Liver (tissue), 9 donors: ENCODE results near the gene CYP39A1. TPM values are rescaled to one million over a fixed set of nuclear protein-coding genes. Genes with fewer than 3 reads are reported as not detected.

Experiments used
- DNase-seq: peaks from one replicate; pipeline ENCODE4 v3.0.0-alpha.2; 2017; ENCODE audit warnings: low spot score
- H3K27ac ChIP-seq, 2 donors: one replicate each; pipeline ENCODE4 v1.7.0; 2013; ENCODE audit warnings: inconsistent platforms in 2 of 2, low read length in 2 of 2, control low read depth in 1 of 2, low read depth in 1 of 2, mild to moderate bottlenecking in 1 of 2
- H3K27me3 ChIP-seq, 4 donors: one replicate each; pipeline versions ENCODE4 v1.6.1 to v1.7.0; 2013; ENCODE audit warnings: low read length in 3 of 4, inconsistent platforms in 1 of 4, mild to moderate bottlenecking in 1 of 4, moderate library complexity in 1 of 4; ENCODE audit not compliant: control insufficient read depth in 4 of 4, insufficient read depth in 4 of 4
- H3K36me3 ChIP-seq, 4 donors: one replicate each; pipeline versions ENCODE4 v1.6.1 to v1.7.0; 2013; ENCODE audit warnings: low read length in 3 of 4, mild to moderate bottlenecking in 3 of 4, low read depth in 1 of 4, moderate library complexity in 1 of 4; ENCODE audit not compliant: control insufficient read depth in 4 of 4, insufficient read depth in 3 of 4
- H3K4me1 ChIP-seq, 4 donors: one replicate each; pipeline versions ENCODE4 v1.6.1 to v1.7.0; 2013; ENCODE audit warnings: low read length in 3 of 4, mild to moderate bottlenecking in 3 of 4, moderate library complexity in 1 of 4; ENCODE audit not compliant: control insufficient read depth in 4 of 4, insufficient read depth in 4 of 4
- H3K4me3 ChIP-seq, 3 donors: one replicate each; pipeline versions ENCODE4 v1.6.1 to v1.7.0; 2013; ENCODE audit warnings: low read length in 3 of 3, control low read depth in 1 of 3, low read depth in 1 of 3, mild to moderate bottlenecking in 1 of 3
- H3K9ac ChIP-seq, 2 donors: one replicate each; pipeline ENCODE4 v1.7.0; 2013; ENCODE audit warnings: low read length in 2 of 2, mild to moderate bottlenecking in 2 of 2, moderate library complexity in 2 of 2, control low read depth in 1 of 2, low read depth in 1 of 2
- H3K9me3 ChIP-seq, 4 donors: one replicate each; pipeline versions ENCODE4 v1.6.1 to v1.7.0; 2013; ENCODE audit warnings: low read length in 3 of 4; ENCODE audit not compliant: control insufficient read depth in 4 of 4
- ATF3 ChIP-seq: IDR thresholded peaks from 2 replicates; pipeline ENCODE4 v1.6.1; 2016; ENCODE audit warnings: antibody characterized with exemption
- CTCF ChIP-seq: fragments of 150-350 bp; IDR thresholded peaks from 2 replicates; pipeline ENCODE4 v1.5.1; 2017; ENCODE audit warnings: improper control_type of control experiment, low read depth, low read length; ENCODE audit not compliant: missing input control
- EGR1 ChIP-seq, 2 donors: IDR thresholded peaks; 2 replicates each; pipeline ENCODE4 v1.6.1; 2016 to 2018; ENCODE audit warnings: antibody characterized with exemption in 2 of 2, low read depth in 2 of 2
- FOXA1 ChIP-seq: IDR thresholded peaks from 2 replicates; pipeline ENCODE4 v1.6.1; 2016; ENCODE audit warnings: antibody characterized with exemption
- FOXA2 ChIP-seq: IDR thresholded peaks from 2 replicates; pipeline ENCODE4 v1.6.1; 2016; ENCODE audit warnings: antibody characterized with exemption
- GABPA ChIP-seq, 2 donors: IDR thresholded peaks in 1 of 2; conservative IDR thresholded peaks in 1 of 2; 2 replicates each; pipeline ENCODE4 v1.6.1; 2016; ENCODE audit warnings: antibody characterized with exemption in 2 of 2, mild to moderate bottlenecking in 1 of 2, moderate library complexity in 1 of 2
- HNF4A ChIP-seq, 2 donors: conservative IDR thresholded peaks; 2 replicates each; pipeline ENCODE4 v1.6.1; 2016; ENCODE audit warnings: antibody characterized with exemption in 2 of 2, mild to moderate bottlenecking in 2 of 2
- HNF4G ChIP-seq: IDR thresholded peaks from 2 replicates; pipeline ENCODE4 v1.6.1; 2016; ENCODE audit warnings: antibody characterized with exemption
- MAX ChIP-seq: IDR thresholded peaks from 2 replicates; pipeline ENCODE4 v1.6.1; 2016; ENCODE audit warnings: antibody characterized with exemption
- NR2F2 ChIP-seq: IDR thresholded peaks from 2 replicates; pipeline ENCODE4 v1.6.1; 2016; ENCODE audit warnings: antibody characterized with exemption
- RAD21 ChIP-seq, 2 donors: IDR thresholded peaks; 2 replicates each; pipeline ENCODE4 v1.6.1; 2016; ENCODE audit warnings: antibody characterized with exemption in 2 of 2, mild to moderate bottlenecking in 2 of 2
- REST ChIP-seq: IDR thresholded peaks from 2 replicates; pipeline ENCODE4 v1.6.1; 2016; ENCODE audit warnings: antibody characterized with exemption, mild to moderate bottlenecking
- RXRA ChIP-seq, 2 donors: IDR thresholded peaks; 2 replicates each; pipeline ENCODE4 v1.6.1; 2017 to 2018; ENCODE audit warnings: antibody characterized with exemption in 2 of 2, mild to moderate bottlenecking in 1 of 2
- SP1 ChIP-seq: IDR thresholded peaks from 2 replicates; pipeline ENCODE4 v1.6.1; 2018; ENCODE audit warnings: antibody characterized with exemption, mild to moderate bottlenecking
- TAF1 ChIP-seq: conservative IDR thresholded peaks from 2 replicates; pipeline ENCODE4 v1.6.1; 2016; ENCODE audit warnings: antibody characterized with exemption, mild to moderate bottlenecking
- YY1 ChIP-seq: IDR thresholded peaks from 2 replicates; pipeline ENCODE4 v1.6.1; 2016; ENCODE audit warnings: antibody characterized with exemption, mild to moderate bottlenecking
- ZBTB33 ChIP-seq: IDR thresholded peaks from 2 replicates; pipeline ENCODE4 v1.6.1; 2016; ENCODE audit warnings: antibody characterized with exemption
- WGBS: extraction: QIAGEN DNeasy Blood & Tissue Kit; methylation state at CpG from one replicate; pipeline ENCODE4 v1.1.7; 2013; 5-methylcytosine and 5-hydroxymethylcytosine counted together
- polyA plus RNA-seq, 2 donors: library from polyadenylated mRNA; stranded (reverse) in 1 of 2; unstranded in 1 of 2; fragments of 200-250 nt in 1 of 2; fragments of >200 nt in 1 of 2; fragmentation: Nextera tagmentation in 1 of 2; extraction: Ambion mirVana in 1 of 2; gene quantifications; one replicate each; pipeline versions ENCODE4 v1.2.1 to v1.2.3, GENCODE V29; 2013 to 2015
- total RNA-seq, 2 donors: library from RNA; depleted of rRNA; stranded (reverse); fragments of >200 nt; gene quantifications; one replicate each; pipeline ENCODE4 v1.2.3, GENCODE V29; 2014
- donor health status: healthy.
- donor health status: healthy.
- donor health status: healthy.
- donor health status: healthy.
- donor health status: healthy.

CYP39A1 gene
- total and polyA plus RNA-seq, 4 donors, result 10.8 to 29.8 (median 15.2) TPM

GRCh38 chr6:46618726-46619125 lies 33.9 kb downstream of the CYP39A1 start:
- no peak for TF ChIP-seq NR2F2
- no peak for TF ChIP-seq REST
- TF ChIP-seq ATF3, result no peak
- no peak for TF ChIP-seq SP1
- no peak for TF ChIP-seq GABPA (IDR thresholded peaks at IDR 0.05 in 1 of 2, conservative IDR thresholded peaks at IDR 0.05 in 1 of 2)
- Histone ChIP-seq H3K27ac (no peak overlapping the region), H3K4me3 (no peak overlapping the region), H3K36me3 (peaks cover 0 to 4% (median 2%) of the 10 kb centered on the region in 4 donors), H3K9me3 (no peaks in the 10 kb centered on the region), H3K27me3 (no peaks in the 10 kb centered on the region), H3K4me1 (no peaks in the 10 kb centered on the region), H3K9ac (no peak overlapping the region)
- DNase-seq, result no peak
- WGBS, result 93% methylated on average over 1 of the region's 1 CpG

GRCh38 chr6:46612645-46613044 lies 40.0 kb downstream of the CYP39A1 start:
- Histone ChIP-seq H3K27ac (no peak overlapping the region), H3K27me3 (no peaks in the 10 kb centered on the region), H3K36me3 (peaks cover 0 to 10% (median 0%) of the 10 kb centered on the region in 4 donors), H3K9me3 (no peaks in the 10 kb centered on the region), H3K4me1 (no peaks in the 10 kb centered on the region), H3K4me3 (no peak overlapping the region), H3K9ac (no peak overlapping the region)
- no peak for TF ChIP-seq RXRA (IDR thresholded peaks at IDR 0.05)
- TF ChIP-seq ATF3, result no peak
- TF ChIP-seq NR2F2, result no peak
- TF ChIP-seq CTCF, result no peak
- no peak for TF ChIP-seq SP1
- TF ChIP-seq EGR1 (IDR thresholded peaks at IDR 0.05; ENCODE audit: low read depth in 2 of 2), result no peak
- no peak for TF ChIP-seq ZBTB33
- TF ChIP-seq HNF4G, result no peak
- TF ChIP-seq HNF4A (conservative IDR thresholded peaks at IDR 0.05), result no peak
- no peak for TF ChIP-seq MAX
- TF ChIP-seq GABPA (IDR thresholded peaks at IDR 0.05 in 1 of 2, conservative IDR thresholded peaks at IDR 0.05 in 1 of 2), result no peak
- no peak for TF ChIP-seq FOXA1
- TF ChIP-seq YY1, result no peak
- no peak for TF ChIP-seq TAF1
- no peak for TF ChIP-seq FOXA2
- no peak for TF ChIP-seq RAD21 (IDR thresholded peaks at IDR 0.05)
- no peak for TF ChIP-seq REST
- DNase-seq, result no peak
- 85% methylated on average over 2 of the region's 2 CpGs for WGBS
